ENCODE data around the gene SSUH2. TPM values are rescaled to one million over a fixed set of nuclear protein-coding genes. Genes with fewer than 3 reads are reported as not detected.
A peak's percentile ranks its signal among the peaks of the same experiment; 100 is the strongest.

The SSUH2 gene
- total RNA-seq, 1 donor from 2014 or later, result 0.53 TPM

GRCh38 chr3:8646313-8646938 lies 1.8 kb upstream of the SSUH2 start:
- ATAC-seq (no peak), DNase-seq (ENCODE audit: low spot score) (no peak)
- intact Hi-C loops (cut with DNase I), result no loop called here

GRCh38 chr3:8645712-8646111 lies 1.1 kb upstream of the SSUH2 start:
- ATAC-seq (no peak), DNase-seq (ENCODE audit: low spot score) (no peak)
- intact Hi-C loops (cut with DNase I), result no loop called here

GRCh38 chr3:8643693-8644365 lies 769 bp downstream of the SSUH2 start:
- ATAC-seq (no peak), DNase-seq (ENCODE audit: low spot score) (no peak)
- intact Hi-C loops (cut with DNase I), result no loop called here

GRCh38 chr3:8642001-8642400 lies 2.6 kb downstream of the SSUH2 start:
- no peak for DNase-seq (ENCODE audit: low spot score)
- ATAC-seq, result no peak
- intact Hi-C loops (cut with DNase I), result no loop called here

DNA sequence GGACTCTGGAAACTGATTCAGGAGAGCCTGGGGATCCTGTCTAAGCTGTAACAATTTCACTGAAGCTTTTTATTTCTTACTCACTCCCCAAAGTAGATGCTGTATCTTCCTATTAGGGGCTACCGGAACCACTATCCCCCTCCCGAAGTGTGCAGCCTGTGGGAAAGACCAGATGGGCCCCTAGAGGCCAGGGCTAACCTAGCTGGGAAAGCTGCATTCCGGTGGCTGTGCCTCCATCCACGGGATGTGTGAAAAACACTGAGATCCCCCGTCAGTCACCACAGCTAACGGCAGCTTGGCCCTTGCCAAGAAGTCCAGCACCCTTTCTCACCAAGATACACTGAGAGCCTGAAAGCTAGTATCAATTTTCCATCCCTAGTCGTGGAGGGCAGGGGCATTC lies 3.1 kb downstream of the SSUH2 start:
- intact Hi-C loops (cut with DNase I), result no loop called here

GRCh38 chr3:8640223-8640622 lies 4.4 kb downstream of the SSUH2 start:
- no peak for DNase-seq (ENCODE audit: low spot score)
- ATAC-seq, result no peak
- intact Hi-C loops (cut with DNase I), result no loop called here

More for the DNA sequence above, 3.1 kb downstream of the SSUH2 start:
- DNase-seq (ENCODE audit: low spot score), result no peak
- ATAC-seq, result no peak

DNA sequence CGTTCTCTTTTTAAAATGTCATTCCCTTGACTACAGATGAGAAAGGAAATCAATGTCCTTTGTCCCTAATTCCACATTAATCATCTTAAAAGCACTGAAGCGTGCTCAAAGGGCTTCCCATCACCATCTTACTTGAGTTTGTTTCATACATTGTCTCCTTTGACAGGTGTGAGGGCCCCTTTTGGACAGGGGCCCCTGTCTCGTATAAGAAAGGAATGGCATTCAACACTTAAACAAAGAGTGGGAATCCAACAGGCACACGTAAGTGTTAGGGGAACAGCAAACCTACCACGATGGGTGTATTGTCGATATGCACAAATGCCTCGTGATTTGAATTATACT lies 5.0 kb downstream of the SSUH2 start:
- ATAC-seq (no peak), DNase-seq (ENCODE audit: low spot score) (no peak)
- intact Hi-C loops (cut with DNase I), result no loop called here

DNA sequence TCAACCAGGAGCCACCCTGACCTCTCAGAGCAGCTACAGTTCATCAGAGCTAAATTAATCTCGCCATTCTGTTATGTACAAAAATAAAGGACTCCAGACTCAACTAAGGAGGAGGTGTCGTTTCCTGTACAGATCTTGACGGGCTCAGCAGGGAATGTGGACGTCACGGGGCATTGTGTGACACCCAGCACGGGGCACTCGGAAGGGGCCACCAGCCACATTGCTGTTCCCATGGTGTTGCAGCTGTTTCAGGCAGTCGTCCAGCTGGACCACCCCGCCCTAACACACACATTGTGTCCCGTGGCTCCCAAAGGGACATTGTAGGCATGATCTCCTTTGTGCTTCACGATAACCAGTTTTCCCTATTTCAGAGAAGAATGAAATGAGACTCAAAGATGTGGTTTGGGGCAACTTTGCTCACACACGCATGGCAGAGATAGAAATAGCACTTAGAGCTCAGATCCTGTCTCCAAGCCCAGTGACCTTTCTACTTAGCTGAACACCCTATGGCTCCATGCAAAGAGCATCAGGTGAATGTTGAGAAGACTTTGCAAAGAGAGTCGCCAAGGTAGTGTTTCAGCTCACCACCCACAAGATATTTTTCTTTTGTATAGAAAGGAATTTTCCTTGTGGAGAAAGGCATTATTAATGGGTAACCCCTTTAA lies 5.5 kb downstream of the SSUH2 start:
- DNase-seq (ENCODE audit: low spot score) (no peak), ATAC-seq (peak; percentile 53)
- intact Hi-C loops (cut with DNase I), result no loop called here

- intact Hi-C loops (cut with DNase I), result no loop called here
- no peak for ATAC-seq
- peak; percentile 9 for DNase-seq (ENCODE audit: low spot score)
Observed at GRCh38 chr3:8637348-8637747, 7.2 kb downstream of the SSUH2 start.

DNA sequence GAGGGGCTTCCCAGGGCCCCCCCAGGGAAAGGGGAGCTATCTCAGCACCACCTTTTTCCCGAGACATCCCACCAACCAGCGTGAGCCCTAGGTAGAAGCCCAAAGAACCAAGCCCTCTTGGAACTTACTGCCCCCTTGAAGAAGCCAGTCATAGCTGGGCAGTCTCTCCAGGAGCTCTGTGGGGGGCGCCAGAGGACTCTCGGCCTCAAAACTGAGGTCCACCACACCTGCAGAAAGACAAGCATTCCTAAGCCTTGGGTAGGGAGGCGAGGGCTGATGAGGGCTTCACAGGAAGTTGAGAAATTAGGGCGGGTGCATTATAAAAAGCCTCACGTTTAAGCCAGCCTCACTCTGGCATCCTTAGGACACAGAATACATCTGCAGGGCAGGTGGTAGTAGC lies 9.0 kb downstream of the SSUH2 start:
- DNase-seq (ENCODE audit: low spot score) (peak; percentile 40), ATAC-seq (no peak)
- intact Hi-C loops (cut with DNase I), result no loop called here

DNA sequence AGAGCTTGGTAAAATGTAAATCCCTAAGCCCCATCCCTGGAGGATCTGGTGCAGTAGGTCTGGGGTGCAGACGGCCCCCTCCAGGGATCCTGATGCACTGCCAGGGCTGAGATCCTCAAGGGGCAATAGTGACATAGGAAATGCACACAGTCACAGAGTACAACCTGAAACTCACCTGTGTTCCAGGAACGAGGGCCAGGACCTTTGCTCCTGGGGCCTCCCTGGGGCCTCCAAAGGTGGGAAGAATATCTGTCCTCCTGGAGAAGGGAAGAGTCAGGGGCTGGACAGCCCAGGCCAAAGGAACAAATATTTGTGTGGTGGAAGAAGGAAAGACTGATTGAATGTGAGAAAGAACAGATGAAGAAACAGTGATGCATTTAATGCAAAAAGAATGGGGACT lies 9.5 kb downstream of the SSUH2 start:
- ATAC-seq (no peak), DNase-seq (ENCODE audit: low spot score) (peak; percentile 7)
- intact Hi-C loops (cut with DNase I), result no loop called here

DNA sequence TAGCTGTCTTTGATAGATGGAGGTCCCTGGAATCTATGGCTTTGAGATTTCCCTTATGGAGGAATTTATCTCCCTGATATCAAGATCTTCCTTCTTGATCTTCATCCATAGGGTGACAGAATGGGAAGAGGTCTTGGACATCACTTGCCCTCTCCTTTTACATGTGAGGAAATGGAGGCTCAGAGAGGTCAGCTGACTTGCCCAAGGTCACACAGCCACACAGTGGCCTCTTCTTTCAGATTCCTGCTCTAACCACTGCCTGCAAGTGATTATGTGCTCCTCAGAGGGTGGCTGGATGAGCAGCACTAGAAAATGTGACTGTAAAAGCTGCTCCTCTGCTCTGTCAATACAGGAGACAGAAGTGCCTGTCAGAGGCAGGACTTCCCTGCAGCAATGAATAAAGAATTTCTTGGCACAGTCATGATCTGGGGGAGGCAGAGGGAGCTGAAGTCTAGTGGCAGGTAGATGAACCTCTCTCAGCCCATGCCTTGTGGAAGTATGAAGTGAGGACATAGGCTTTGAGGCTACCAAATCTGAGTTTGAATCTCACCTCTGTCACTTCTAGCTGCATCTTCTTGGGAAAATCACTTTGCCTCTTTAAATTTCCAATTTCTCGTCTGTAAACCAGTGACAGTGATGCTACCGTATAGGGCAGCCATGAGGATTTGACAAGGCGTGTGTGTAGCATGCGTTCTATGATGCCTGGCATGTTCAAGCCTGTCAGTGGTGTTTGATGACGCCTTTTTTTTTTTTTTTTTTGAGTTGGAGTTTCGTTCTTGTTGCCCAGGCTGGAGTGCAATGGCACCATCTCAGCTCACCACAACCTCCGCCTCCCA lies 12.0 kb downstream of the SSUH2 start:
- intact Hi-C loops (cut with DNase I), result no loop called here
- ATAC-seq (no peak), DNase-seq (ENCODE audit: low spot score) (peak; percentile 6)

- DNase-seq (ENCODE audit: low spot score), result peak; percentile 8
- intact Hi-C loops (cut with DNase I), result no loop called here
Observed at GRCh38 chr3:8631661-8632060, 12.9 kb downstream of the SSUH2 start.

GRCh38 chr3:8629151-8630021 lies 15.2 kb downstream of the SSUH2 start:
- intact Hi-C loops (cut with DNase I), result no loop called here
- ATAC-seq, result no peak
- DNase-seq (ENCODE audit: low spot score), result peak; percentile 68

More at GRCh38 chr3:8631661-8632060, 12.9 kb downstream of the SSUH2 start:
- no peak for ATAC-seq

DNA sequence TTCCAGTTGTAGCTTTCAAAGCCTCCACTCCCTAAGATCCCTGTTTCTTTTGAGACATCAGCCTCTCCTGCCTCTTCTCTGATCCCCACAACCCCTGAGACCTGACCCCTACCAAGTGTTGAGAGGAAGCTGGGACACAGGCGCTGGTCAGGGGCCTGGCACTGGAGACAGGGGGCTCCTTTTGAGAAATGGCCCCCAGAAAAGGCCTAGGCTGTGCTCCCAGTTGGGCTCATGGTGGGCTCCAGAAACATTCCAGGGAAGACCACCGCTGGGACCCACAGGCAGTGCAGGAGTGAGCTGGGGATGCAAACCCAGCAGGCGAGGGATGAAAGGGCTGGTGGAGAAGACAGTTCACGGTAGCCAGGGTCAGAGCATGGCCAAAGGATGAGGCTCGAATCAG lies 16.6 kb downstream of the SSUH2 start:
- ATAC-seq (no peak), DNase-seq (ENCODE audit: low spot score) (peak; percentile 10)
- intact Hi-C loops (cut with DNase I), result no loop called here

DNA sequence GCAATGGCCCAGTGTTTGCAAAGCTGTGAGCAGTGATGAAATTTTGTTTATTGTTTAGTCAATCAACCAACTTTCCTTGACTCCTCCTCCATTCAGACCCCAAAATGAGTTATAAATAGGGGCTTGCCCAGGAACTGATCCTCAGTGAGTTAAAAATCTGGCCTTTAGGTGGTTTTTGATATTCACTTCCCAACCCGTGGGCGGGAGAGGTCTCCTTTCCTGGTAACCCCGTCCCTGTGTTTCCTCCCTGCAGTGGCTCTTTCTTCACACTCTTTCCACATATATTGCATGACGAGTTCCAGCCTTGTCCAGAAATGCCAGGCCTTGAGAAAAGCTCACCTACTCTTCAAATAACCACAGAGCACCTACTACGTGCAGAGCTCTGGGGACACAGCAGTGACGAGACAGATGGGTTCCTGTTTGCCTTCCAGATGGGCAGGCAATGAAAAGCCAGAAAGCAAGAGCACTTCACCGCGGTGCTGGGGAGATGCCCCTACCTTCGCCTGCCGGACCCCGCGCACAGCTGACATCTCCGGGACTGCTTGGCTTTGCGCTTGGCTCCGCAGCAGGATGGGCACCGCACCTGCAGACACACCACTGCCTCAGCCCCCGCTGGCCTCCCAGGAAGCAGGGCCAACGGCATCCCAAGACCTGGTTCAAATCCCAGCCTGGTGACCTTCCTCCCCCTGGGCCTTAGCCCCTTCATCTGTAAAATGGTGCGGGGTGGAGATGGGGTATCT lies 17.2 kb downstream of the SSUH2 start:
- intact Hi-C loops (cut with DNase I), result no loop called here
- no peak for ATAC-seq
- DNase-seq (ENCODE audit: low spot score), result peak; percentile 30

- intact Hi-C loops (cut with DNase I), result no loop called here
- ATAC-seq (no peak), DNase-seq (ENCODE audit: low spot score) (peak; percentile 38)
Observed at GRCh38 chr3:8625991-8626390, 18.6 kb downstream of the SSUH2 start.

DNA sequence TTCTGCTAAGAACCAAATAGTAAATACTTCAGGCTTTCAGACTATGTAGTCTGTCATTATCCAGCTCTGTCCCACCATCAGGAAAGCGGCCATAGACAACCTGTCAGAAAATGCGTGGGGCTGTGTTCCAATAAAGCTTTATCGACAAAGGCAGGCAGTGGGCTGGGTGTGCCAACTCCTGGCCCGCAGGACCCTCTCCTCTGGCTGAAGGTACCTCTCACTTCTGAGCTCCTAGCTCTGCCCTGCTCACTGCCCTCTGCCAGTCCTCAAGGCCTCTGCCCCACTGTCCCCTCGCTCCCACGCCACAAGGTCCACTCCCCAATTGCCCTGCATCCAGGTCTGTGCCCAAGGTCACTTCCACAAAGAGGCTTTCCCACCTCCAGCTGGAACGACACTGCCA lies 20.0 kb downstream of the SSUH2 start:
- DNase-seq (ENCODE audit: low spot score), result peak; percentile 27
- no peak for ATAC-seq
- intact Hi-C loops (cut with DNase I), result no loop called here

All from sciatic nerve (tissue), 2 donors.